ENCODE data around the gene MPC1.

- TF ChIP-seq EP300 (IDR thresholded peaks at IDR 0.05) (no peak), POLR2A (IDR thresholded peaks at IDR 0.05) (no peak)
Observed at GRCh38 chr6:166348305-166348949, 34.3 kb downstream of the MPC1 start.
